Myocyte (in vitro differentiated cells): ENCODE results near the gene TPH1. TPM values are rescaled to one million over a fixed set of nuclear protein-coding genes. Genes with fewer than 3 reads are reported as not detected.
A peak's percentile ranks its signal among the peaks of the same experiment; 100 is the strongest.
"Not testable (repeated sequence)": the region's sequence is repeated elsewhere in the genome, so short reads cannot be mapped to it uniquely, and the experiment has no call there.

Source experiments
- DNase-seq: peaks from one replicate; pipeline ENCODE4 v3.0.0-alpha.2; 2012; ENCODE audit warnings: low read depth
- total RNA-seq: library from RNA; depleted of rRNA; stranded (reverse); fragments of >200 nt; gene quantifications from 2 replicates; pipeline ENCODE4 v1.2.3, GENCODE V29; 2014

Gene TPH1
- total RNA-seq, 1 donor from 2014 or later: not detected

DNA sequence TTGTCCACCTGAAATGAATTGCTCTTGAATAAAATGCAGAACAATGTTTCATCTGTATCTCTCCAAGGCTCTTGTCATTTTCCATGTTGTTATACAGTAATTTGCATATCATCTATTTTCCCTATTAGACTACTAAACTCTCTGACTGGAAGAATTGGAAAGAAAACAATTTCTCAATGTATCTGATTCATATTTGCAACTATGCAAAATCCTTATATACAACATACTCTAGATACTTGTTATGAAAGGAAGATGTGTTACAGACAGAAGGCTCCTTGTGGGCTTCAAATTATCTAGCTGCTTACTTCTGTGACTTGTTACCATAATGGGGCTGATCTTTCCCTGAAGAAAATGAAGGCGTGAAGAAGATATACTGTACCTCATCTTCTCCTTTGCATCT lies 23.6 kb downstream of the TPH1 start:
- DNase-seq: no peak

DNA sequence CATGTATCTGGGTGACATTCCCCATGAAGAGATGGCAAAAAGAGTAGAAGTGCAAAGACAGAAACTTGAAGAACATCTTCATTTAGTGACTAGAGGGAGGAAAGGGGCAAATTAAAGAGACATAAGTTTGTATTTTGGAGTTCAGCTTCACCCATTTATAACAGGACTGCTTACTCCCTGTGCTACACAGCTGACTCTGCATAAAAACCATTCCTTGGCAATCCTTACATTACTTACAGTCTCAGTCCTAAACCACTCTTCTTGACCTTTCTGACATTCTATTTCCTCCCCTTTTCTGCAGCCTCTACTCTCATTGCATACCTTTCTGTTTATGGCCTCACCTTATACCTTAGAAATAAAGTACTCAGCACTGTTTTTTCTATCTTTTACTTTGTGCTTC lies 26.4 kb downstream of the TPH1 start:
- DNase-seq: no peak

DNA sequence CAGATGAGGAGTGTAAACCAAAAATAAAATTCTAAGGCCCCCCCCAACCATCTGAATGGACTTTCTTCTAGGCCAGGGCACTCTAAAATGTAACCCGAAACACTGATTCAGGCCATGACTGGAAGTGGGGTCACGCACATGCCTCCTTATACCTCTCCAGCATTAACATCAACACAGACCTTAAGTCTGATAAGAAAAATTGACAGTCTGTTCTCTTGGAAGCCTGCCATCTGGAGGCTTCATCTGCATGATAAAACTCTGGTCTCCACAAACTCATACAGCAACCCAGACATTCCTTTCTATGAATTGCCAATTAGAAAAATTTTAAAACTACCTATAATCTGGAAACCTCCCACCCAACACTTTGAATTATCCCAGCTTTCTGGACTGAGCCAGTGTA lies 29.3 kb downstream of the TPH1 start:
- DNase-seq: no peak

DNA sequence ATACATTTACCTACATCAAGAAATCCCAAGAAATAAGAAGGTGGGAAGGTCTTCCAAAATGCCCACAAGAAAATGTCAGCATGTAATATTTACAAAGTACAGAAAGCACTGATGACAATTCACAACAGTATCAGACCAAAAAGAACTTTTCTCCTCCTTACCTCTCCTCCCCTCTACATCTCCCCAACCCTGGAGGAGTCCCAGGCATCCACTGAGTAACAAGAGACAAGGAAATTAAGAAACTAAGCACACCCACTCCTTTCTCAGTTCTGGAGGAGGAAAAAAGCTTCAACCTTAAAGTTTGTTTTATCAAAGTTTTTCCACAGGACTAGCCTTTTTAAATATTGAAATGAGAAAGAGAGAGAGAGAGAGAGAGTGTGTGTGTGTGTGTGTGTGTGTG lies 31.2 kb downstream of the TPH1 start:
- DNase-seq: no peak

DNA sequence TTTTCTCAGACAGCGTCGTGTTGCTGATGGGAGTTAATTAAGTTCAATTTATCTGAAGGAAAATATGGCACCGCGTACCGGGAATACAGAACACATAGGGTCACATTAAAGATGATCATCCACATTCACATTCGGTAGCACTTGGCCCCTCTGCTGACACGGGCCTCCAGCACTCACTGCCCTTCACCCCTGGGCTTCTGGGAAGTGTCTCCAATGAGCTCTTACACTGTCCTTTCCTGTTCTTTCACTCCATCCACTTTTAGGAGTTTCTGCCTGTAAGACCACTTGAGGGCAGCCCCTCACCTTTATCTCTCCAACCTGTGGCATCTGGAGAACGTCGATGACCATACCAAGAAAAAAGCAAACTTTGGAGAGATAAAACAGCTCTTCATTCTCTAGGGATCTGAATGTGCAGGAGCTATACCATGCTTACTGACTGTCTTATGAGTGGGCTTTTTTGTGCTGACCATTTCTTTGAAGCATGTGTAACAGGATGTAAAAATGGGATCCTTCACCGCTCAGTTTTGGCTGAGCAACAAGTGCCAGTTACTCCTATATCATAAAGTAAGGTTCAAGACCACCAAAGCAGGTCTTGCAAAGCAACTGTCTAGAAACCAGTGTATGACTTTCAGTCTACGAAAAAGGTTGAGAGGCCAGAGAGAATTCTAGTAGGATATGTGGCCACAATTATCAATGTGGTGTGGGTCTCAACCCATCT lies 32.1 kb downstream of the TPH1 start:
- DNase-seq: no peak

DNA sequence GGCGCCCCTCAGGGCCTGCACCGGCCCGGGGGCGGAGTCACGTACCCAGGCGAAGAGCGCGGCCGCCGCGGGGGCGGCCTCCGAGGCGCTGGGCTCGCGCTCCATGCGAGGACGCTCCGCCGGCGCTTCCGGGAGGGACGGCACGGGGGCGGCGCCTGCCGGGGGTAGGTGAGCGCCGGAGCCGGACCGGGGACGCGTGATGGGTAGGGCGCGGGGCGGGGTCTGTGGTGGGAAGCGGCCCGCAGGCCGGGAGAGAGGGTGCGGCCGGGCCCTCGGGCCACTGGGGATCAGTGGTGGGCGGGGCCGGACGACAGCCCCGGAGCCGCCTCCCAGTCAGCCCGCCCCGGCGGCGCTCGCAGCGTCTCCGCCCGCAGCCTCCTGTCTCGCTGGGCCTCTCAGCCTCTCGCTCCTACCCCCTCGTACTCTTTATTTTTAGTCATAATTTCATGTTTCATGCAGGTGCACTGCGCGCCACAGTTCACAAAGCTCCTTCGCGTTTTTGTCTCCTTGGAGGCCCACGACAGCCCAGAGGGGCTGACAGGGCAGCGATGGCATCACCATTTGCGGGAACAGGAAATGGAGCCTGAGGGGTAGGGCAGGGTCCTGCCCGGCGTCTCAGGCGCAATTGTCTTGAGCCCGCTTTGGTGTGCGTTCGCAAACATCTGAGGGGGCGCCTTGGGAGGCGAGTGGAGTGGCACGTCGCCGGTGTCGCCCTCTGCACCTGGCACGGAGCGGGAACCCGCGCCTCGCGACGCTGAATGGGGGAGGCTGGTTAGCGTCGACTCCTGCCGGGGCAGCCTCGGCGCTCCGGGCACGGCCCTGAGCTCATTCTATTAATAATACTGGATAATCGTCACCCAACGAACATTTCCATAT lies 32.9 kb downstream of the TPH1 start, which contains the start of gene SERGEF:
Gene SERGEF, minus strand, starts transcription at position 142 of the 876 bp plus-strand sequence. Its CDS starts 37 bp downstream, at position 105.
- peak; percentile 91 for DNase-seq

DNA sequence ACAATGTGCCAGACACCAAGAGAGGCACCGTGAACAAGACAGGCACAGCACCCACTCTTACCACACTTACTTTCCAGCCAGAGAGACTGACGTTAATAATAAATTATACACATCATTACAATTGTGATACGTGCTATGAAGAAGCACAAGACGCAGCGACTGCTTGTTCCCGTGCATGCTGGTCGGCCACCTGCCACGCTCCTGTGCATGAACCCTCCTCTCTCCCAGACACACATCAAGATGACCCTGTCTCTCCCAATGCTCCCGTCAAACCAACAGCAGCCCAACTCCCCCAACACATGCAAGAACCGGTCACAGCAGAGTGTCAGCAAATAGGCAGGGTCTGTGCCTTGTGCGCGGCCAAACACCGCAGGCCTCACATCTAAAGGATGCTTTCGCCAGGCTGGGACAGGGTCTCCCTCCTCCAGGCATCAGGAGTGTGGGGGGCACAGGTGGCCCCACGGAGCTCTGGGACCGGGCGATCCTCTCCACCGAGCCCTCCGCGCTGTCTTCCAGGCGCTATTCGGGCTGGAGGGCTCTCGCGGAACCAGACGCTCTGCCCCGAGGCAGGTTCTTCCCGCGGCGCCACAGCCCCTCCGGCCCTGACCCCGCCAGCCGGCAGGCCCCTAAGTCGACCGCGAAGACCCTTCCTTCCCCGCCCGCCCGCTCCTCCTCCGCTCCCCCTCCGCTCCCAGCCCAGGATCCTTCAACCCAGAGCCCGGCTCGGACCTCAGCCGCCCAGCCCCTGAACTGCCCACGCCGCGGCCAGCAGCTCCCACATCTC lies 33.8 kb downstream of the TPH1 start:
- DNase-seq: peak; percentile 10

DNA sequence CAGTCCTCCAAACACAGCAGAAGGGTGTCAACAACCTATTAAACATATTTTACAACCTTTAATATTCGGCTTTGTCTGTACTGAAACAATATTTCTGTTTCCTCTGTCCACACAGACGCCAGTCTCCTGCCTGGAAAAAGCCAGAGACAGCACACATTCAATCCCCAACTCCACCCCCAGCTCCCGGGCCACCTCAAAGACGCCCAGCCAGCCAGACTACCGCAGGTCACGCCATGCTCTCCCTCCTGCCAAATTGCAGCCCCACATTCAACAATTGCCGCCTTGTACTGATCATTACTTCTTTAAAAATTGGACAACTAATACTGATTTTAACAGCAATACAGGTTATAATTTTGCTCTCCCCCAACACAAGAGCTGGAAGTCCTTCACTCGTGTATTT lies 34.4 kb downstream of the TPH1 start:
- no peak for DNase-seq

DNA sequence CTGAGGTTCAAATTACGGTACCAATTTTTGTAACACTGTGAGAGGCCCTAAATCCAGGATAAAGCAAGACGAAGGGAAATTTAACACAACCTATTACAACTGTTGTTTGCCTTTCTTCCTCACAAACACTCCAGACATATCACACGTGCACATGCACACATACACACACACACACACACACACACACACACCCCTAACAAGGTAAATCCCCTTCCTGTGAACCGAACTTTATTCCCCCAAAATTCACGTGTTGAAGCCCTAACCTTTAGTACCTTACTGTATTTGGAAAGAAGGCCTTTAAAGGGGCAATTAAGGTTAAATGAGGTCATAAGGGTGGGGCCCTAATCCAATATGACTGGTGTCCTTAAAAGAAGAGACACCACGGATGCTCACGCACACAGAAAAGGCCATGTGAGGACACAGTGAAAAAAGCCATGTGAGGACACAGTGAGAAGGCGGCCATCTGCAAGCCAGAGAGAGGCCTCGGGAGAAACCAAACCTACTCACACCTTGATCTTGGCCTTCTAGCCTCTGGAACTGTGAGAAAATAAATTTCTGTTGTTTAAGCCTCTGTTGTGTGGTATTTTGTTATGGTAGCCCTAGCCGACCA lies 35.0 kb downstream of the TPH1 start:
- no peak for DNase-seq

DNA sequence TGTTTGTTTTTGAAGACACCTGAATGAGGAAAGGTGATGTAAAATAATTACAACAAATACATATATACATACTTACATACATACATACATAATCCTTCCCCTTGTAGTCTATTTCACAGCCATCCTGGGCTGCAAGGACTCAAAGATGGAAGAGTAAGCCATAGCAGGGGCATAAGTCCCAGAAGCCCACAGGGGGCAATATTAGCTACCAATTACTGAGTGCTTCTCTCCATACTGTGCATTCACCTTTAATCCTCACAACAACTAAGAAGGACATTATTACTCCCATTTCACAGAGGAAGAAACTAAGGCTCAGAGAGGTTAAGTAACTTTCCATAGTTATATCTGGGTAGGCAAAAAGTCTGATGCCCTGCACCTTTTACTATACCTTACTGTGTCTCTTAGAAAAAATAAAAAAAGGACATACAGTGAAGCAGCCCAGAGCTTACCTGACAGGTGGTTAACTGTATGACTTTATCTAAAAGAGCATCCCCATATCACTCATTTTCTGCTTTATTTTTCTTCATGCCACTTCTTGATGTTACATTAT lies 35.9 kb downstream of the TPH1 start:
- no peak for DNase-seq

DNA sequence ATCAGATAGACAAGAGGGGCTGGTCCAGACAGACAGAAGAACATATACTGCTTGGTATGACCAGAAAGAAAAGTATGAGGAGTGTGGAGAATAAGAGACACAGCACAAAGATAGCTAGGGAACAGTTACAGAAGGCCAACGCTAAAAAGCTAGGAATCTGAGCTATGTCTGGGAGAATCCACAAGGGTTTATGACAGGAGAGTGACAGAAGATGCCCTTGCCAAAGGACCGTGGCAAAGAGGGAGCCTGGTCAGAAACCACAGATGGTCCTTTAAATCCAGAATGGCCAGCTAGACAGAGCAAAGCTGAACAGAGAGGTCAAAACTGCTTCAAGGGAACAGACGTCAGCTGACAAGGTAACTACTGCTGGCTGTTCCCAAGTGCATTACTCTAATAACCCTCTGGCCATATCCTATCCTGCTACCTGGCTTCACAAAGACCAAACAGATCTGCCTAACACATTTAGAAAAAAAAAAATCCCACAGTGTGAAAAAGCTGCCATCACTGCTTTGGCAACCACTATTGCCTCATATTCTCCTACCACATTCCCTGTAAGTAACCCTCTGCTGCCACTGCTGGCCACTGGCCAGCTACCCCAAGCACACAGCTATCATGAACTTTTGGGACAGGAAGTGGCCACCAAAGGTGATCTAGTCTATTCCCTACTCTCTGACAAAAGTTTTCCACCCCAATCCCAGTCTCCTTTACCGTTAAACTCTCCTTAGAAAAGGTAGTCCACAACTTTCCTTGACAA lies 40.5 kb downstream of the TPH1 start:
- DNase-seq: peak; percentile 52

DNA sequence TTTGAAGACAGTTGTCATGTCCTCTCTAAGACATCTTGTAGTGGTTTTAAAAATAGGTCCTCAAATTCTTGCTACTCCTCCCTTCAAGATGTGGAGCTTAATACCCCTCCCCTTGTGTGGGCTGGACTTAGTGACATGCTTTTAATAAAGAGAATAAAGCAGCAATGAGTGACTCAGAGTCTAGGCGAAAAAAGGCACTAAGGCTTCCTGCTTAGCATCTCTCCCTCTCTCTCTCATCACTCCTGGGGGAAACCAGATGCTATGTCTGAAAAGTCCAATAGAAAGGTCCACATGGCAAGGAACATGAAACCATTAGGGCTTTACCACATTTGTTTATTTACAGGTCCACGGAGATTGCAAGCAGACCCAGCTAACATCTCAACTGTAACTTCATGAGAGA lies 44.9 kb downstream of the TPH1 start:
- DNase-seq: no peak

DNA sequence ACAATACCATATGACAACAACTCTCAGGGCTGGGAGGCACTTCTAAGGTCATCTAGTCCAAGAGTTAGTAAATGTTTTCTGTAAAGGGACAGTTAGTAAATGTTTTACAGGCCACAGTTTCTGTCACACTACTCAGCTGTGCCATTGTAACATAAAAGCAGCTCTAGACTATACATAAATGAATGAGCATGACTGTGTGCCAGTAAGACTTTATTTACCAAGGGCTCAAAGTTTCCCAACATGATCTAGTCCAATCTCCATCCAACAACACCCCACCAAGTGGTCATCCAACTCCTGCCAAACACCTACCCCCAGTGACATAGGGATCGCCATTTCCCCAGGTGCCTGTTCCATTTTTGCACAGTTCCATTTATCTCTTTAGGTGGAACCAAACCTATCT lies 45.3 kb downstream of the TPH1 start:
- DNase-seq: no peak

DNA sequence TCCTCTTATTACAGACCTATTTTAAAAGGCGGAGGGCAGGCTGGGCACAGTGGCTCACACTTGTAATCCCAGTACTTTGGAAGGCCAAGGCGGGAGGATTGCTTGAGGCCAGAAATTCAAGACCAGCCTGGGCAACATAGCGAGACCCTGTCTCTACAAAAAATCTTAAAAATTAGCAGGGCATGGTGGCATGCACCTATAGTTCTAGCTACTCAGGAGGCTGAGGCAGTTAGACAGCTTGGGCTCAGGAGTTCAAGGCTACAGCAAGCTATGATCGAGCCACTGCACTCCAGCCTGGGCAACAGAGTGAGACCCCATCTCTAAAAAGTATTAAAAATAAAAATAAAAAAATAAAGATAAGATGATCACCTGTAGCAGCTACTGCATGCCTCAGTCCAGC lies 45.9 kb downstream of the TPH1 start:
- not testable (repeated sequence) for DNase-seq

Other genes with a start within 250 kb of the TPH1 start
- gene SERGEF, start 33.2 kb downstream of the TPH1 start, total RNA-seq: 10.8 and 16.6 TPM in 2 replicates
- 6.3 and 8.2 TPM in 2 replicates for gene SAAL1, start 59.8 kb upstream of the TPH1 start, total RNA-seq
- gene MRGPRX3, start 86.3 kb upstream of the TPH1 start, total RNA-seq: not detected in 2 replicates
- not detected in 2 replicates for gene MRGPRX4, start 126.6 kb upstream of the TPH1 start, total RNA-seq
- not detected in 2 replicates for gene SAA4, start 190.5 kb upstream of the TPH1 start, total RNA-seq
- not detected in 2 replicates for gene SAA2, start 202.4 kb upstream of the TPH1 start, total RNA-seq
- gene SAA1, start 220.0 kb upstream of the TPH1 start, total RNA-seq: 0.32 TPM in 1 of 2 replicates, not detected in the other